GM19452 (cell line): Measurements from ENCODE around the gene SRGAP3.

ENCODE experiments used
- ATAC-seq: cut with Tn5 transposase; IDR thresholded peaks from one replicate; pipeline ENCODE4 v1.9.1; 2021; ENCODE audit not compliant: unreplicated experiment

Gene SRGAP3

DNA sequence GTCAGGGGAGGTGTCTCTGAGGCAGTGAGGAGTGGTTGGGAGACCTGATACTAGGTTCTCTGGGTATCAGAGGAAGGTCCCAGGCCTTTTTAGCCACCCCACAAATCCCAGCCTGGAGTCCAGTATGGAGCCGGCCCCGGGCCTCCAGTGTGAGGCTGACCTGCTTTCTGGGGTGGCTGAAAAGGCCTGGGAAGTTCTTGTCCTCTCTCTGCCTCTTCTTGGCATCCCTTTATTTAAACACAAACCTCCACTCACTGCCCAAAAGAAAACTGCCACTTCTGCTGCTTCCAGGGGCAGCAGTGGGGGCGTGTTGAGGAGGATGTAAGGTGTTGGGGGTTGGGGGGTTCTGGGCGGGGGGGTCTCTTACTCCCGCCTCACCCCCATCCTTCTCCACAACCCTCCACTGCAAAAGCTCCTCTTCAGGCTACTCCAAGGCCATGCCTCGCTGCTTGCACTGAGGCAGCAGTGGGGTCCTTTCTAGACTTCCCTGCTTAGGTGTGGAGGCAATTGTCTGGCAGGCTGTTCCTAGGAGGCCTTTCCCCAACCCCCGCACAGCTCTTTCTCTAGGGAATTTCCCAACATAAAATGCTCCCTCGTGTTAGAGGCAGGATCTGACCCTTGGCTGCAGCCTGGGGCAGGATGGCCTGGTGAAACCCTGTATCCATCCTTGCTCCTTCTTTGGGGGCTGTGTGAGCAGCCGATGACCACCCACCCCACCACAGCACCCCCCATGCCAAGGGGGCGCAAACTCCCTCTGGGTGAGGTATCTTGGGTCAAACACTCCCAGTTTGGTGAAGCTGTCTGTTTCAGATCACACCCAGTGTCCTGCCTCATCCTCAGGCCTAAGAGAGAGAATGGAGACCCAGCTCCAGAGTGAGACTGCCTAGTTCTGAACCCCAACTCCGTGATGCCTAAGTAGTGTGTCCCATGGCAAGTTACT lies 274.1 kb downstream of the SRGAP3 start:
- no peak for ATAC-seq

GRCh38 chr3:8974458-8974857 lies 275.0 kb downstream of the SRGAP3 start:
- no peak for ATAC-seq

GRCh38 chr3:8972639-8973038 lies 276.8 kb downstream of the SRGAP3 start:
- no peak for ATAC-seq

DNA sequence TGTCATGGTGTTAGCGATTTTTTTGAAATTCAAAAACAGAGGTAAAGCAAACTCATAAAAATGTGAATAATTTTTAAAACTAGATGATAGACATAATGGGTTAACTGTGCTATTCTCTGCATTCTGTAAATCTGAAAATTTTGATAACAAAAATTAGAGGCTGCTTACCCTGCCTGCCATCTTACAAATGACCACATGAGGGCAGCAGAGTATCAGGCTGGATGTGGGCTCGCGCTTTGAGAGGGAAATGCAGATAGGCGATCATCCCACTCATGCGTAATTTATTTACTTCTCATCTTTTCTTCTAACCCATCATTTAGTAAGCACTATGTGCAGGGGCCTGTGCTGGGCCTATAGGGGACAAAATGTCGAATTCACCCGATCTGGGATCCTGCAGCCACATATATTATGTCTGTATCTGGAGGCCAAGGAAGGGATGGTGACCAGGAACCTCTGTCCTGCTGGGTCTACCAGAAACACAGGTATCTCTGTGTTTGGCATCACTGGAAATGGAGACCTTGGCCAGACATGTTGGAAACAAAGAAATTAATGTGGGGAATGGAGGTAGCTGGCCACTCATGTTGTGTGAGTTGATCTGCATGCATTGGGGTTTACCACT lies 278.4 kb downstream of the SRGAP3 start:
- peak; percentile 49 for ATAC-seq

GRCh38 chr3:8969241-8969640 lies 280.2 kb downstream of the SRGAP3 start:
- no peak for ATAC-seq

DNA sequence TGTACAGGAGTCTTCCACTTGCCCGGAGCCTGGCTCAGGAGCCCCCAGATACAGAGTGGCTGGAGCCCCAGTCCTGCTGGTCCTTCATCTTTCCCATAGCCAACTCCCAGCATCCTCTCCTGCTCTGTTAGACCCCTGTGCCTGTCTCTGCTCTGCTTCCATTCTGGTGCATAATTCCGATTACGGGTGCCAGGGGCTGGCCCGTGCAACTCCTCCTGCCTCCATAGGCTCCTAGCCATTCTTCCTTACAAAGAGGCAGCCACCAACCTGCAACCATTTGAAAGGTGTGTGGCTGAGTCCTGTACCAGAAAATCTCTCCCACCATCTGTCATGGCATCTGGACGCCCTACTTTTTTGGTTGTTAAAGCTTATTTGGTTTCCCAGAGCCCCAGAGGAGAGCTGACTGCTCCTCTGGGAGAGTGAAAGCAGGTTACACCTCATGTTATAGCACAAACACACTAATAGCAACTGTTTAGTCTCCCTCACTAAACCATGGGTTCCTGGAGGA lies 281.0 kb downstream of the SRGAP3 start:
- no peak for ATAC-seq

DNA sequence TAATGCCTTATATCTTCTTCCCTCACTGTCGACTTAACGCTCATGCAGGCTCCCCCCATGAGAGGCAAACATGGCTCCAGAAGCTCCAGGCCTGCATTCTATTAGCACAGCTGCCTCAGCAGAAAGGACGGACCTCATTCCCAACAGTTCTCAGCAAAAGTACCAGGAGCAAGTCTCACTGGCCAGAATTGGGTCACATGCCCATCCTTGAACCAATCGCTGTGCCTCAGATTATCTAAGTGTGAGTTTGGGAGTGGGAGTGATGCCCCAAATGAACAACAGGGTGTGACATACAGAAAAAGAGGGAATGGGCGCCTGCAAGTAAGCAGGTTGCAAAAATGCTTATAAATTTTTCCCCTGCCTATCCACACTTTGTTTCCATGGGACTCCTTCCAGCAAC lies 281.9 kb downstream of the SRGAP3 start:
- ATAC-seq = no peak

DNA sequence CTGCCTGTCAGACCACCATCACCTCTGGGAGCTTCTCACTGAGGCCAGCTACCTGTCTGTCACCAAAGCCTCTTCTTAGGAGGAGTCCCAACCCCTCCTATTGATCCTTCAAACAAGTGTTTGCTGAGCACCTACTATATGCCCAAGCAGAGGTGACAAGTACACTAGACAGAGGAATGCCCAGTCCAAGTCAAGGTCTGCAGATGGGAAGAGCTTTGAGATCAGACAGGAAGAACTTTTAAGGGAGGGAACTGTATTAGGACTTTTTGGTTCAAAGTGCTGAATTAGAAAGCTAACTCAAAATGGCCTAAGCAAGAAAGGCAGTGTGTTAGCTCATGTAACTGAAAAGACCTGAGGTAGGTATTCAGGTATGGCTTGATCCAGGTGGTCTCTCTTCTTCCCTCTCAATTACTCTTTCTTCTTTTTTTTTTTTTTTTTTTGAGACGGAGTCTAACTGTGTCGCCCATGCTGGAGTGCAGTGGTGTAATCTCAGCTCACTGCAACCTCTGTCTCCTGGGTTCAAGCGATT lies 282.6 kb downstream of the SRGAP3 start:
- ATAC-seq = no peak

GRCh38 chr3:8966150-8966819 lies 283.2 kb downstream of the SRGAP3 start:
- ATAC-seq = no peak

- no peak for ATAC-seq
Measured at GRCh38 chr3:8964436-8965370, 284.7 kb downstream of the SRGAP3 start.

DNA sequence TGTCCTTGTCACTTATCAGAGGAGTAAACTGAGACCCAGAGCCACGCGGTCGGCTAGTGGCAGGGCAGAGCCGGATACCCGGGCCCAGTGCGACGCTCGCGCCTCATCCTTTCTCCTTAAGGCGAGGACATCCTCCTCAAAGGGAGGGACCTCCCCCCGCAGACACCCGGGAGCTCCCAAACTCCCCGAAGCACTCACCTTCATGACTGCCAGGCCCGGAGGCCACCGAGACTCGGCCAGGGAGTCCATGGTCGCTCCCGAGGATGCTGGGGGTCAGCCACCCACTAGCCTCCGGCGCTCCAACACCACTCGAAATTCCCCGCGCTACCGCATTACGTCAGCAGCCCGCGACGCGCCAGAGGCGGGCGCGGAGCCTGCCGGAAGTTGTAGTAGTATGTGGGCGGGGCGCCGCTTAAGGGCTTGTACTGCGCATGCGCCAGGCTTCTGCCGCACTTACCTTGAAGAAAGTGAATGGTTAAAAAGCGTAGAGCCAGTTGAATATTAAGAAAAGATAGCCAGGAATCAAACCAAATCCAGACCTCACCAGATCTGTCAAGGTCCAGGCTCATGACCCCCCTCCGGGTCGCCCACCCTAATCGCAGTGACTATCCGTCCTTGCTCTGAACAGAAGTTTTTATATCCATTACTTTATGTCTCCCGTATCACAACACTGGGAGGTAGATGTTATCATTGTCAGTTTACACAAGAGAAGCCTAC lies 286.2 kb downstream of the SRGAP3 start, which contains the start of gene RAD18:
Gene RAD18, minus strand, starts transcription at position 336 of the 717 bp plus-strand sequence. Its CDS starts 87 bp downstream, at position 249.
- ATAC-seq = peak; percentile 93

DNA sequence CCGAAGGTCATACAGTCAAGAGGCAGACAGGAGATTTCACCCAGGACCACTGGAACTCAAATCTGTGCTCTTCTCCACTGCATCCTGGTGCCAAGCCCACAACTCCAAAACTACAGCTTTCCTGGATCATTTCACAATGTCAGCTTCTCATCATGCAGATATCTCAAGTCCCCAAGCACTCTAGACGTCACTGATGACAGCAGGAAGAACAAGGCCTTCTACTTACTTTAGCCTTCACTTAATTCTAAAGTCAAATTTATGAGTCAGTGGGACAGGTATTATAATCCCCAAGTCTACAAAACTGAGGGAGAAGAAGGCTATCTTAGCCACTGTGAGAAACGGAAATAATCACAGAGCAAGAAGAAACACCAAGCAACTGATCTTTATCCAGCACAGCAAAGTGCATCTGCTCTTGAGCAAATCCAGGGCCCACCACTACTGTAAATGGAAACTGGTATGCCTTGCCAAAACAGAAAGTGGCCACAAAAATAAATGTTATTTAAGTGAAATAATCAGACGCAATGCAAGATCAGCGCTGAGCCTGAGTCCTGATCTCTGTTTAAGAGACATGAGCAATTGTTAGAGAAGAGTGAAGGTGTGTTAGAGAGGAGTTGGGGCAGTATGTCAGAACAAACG lies 287.1 kb downstream of the SRGAP3 start:
- ATAC-seq = peak; percentile 1

GRCh38 chr3:8959668-8960067 lies 289.8 kb downstream of the SRGAP3 start:
- no peak for ATAC-seq

DNA sequence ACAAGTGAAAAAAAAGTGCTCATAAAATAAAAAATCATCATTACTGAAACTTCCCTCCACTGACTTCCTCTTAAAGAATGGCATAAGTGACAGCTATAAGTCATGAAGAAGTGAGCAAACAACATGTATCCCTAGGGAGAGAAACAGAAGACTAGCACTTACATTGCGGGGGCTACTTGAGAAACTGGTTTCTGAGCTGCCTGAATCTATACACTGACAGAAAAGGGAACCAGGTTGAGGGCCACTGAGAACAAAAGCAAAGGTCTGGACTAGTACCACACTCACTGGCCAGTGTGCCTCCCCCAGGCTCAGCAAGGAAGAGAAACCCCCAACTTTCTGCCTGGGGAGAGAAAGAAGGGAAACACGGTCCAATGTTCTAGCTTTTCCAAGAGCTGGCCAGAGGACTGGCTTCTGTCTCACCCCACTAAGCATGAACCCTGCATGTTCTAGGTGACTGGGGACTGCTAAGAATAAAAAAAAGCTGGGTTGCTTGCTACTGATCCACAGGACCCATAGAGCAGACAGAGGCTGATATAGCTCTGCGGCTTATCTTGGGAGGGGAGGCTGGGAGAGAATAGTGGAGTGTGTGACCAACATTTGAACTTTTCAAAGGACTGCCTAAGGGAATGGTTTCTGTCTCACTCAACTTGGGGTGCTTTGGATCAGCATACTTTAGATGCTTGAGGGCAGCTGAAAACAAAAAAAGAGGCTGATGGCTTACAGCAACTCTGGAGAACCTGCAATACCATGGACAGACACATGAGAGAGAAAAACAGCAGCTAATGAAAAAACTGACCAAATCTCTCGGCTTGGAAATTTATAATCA lies 294.3 kb downstream of the SRGAP3 start:
- ATAC-seq = peak; percentile 88

GRCh38 chr3:8953313-8953712 lies 296.1 kb downstream of the SRGAP3 start:
- ATAC-seq = no peak

- no peak for ATAC-seq
Measured at GRCh38 chr3:8952130-8952529, 297.3 kb downstream of the SRGAP3 start.

GRCh38 chr3:8945890-8946600 lies 303.4 kb downstream of the SRGAP3 start:
- no peak for ATAC-seq
